ENCODE measurements around the gene FER. TPM values are rescaled to one million over a fixed set of nuclear protein-coding genes. Genes with fewer than 3 reads are reported as not detected.

FER gene
- total and polyA plus RNA-seq, 10 of the 15 experiments (the other 5 are each of a cell fraction or from before 2014, with no cell fraction given), result 4.4 to 19.1 (median 9.6) TPM

DNA sequence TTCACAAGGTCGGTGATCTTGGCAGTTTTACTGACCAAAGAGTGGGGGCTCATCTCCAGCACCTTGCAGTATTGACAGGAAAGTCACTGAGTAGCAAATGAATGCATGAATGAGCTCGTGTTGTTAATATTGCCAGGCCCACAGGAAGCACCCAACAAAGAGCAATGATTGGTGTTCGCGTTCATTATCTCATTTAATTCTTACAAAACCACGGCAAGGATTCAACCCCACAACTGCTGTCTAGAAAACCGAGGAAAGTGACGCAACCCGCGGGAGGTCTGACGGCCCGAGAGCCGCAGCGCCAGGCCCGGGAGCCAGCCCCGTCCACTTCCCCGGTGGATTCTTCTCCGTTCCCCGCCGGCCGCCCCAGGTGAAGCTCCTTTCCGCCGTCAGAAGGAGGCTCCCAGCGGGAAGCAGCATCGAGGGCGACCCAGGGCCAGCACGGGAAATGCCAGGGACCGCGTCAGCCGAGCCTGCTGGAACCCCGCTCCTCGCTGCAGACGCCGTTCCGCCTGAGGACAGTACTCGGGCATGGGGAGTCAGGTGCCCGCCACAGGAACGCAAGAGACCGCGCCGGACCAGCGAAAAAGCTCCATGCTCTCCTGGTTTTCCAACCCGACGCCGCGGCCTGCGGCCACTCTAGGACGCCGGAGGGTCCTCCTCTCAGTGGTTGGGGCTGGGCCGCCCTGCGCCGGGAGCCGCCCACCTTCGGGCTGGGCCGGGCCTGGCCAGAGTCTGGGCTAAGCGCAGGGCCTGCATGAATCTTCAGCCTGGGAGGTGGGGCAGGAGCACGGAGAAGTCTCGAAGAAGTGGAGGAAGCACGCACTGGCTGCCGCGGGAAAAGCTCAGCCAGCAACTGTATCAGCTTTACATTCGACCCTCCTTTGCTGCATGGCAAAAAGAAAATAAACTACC lies 19.8 kb upstream of the FER start (continued):
- TF ChIP-seq RUNX3 (IDR thresholded peaks at IDR 0.05; ENCODE audit: low read length) (peak; percentile 56), SPI1 (IDR thresholded peaks at IDR 0.05; ENCODE audit: borderline replicate concordance, insufficient read depth, low read depth, low read length) (no peak), CREM (IDR thresholded peaks at IDR 0.05; ENCODE audit: low read depth) (peak; percentile 30; the same call in 1 of the 2 replicates), CHD4 (IDR thresholded peaks at IDR 0.05) (no peak), SMARCA5 (IDR thresholded peaks at IDR 0.05) (0 out of 2 replicates have a peak, but pooled peaks have one; percentile 54), GATAD2B (conservative IDR thresholded peaks at IDR 0.05; ENCODE audit: low read depth) (peak; percentile 82), SP1 (IDR thresholded peaks at IDR 0.05; ENCODE audit: low read depth, low read length) (no peak), NFYA (IDR thresholded peaks at IDR 0.05; ENCODE audit: borderline replicate concordance, low read depth, low read length) (no peak), PML (IDR thresholded peaks at IDR 0.05; ENCODE audit: low read length) (peak; percentile 54; the same call in 1 of the 2 replicates), MTA3 (IDR thresholded peaks at IDR 0.05; ENCODE audit: borderline replicate concordance, low read length) (no peak), MYB (IDR thresholded peaks at IDR 0.05; ENCODE audit: borderline replicate concordance, low read depth, low read length) (no peak), IKZF2 (IDR thresholded peaks at IDR 0.05) (peak; percentile 79 to 85; a peak in 3 of 4 replicates), MTA2 (IDR thresholded peaks at IDR 0.05; ENCODE audit: low read depth) (no peak), MEF2B (IDR thresholded peaks at IDR 0.05; ENCODE audit: partially characterized antibody, poor library complexity, severe bottlenecking) (peak; percentile 23), ZZZ3 (IDR thresholded peaks at IDR 0.05; ENCODE audit: control insufficient read depth, insufficient read length, low read depth) (no peak), LARP7 (IDR thresholded peaks at IDR 0.05) (peak; percentile 89; the same call in 1 of the 2 replicates), SREBF1 (IDR thresholded peaks at IDR 0.05; ENCODE audit: low read length) (no peak), CEBPB (IDR thresholded peaks at IDR 0.05; ENCODE audit: borderline replicate concordance in 1 of 2, low read depth in 2 of 2, low read length in 2 of 2) (0 out of 4 replicates have a peak, but pooled peaks of 1 of the 2 experiments have one; percentile 12), TBL1XR1 (IDR thresholded peaks at IDR 0.05; ENCODE audit: low read depth, low read length) (0 out of 2 replicates have a peak, but pooled peaks have one; percentile 19), SUZ12 (IDR thresholded peaks at IDR 0.05; ENCODE audit: unreplicated experiment) (no peak), RCOR1 (conservative IDR thresholded peaks at IDR 0.05; ENCODE audit: low read depth, low read length) (no peak), NR2C1 (IDR thresholded peaks at IDR 0.05) (no peak), CBFB (IDR thresholded peaks at IDR 0.05; ENCODE audit: low read depth) (peak; percentile 65), ZNF24 (IDR thresholded peaks at IDR 0.05) (peak; percentile 61), POLR2AphosphoS5 (IDR thresholded peaks at IDR 0.05; ENCODE audit: low read length) (peak; percentile 64), TCF3 (IDR thresholded peaks at IDR 0.05; ENCODE audit: borderline replicate concordance, insufficient read depth, low read depth, low read length) (no peak), KDM1A (IDR thresholded peaks at IDR 0.05; ENCODE audit: borderline replicate concordance) (no peak), NR2F1 (conservative IDR thresholded peaks at IDR 0.05) (no peak), DPF2 (IDR thresholded peaks at IDR 0.05) (peak; percentile 80), FOXK2 (IDR thresholded peaks at IDR 0.05) (no peak), POLR2A (IDR thresholded peaks at IDR 0.05; ENCODE audit: low read depth, low read length) (peak; percentile 79)
- TF ChIP-seq, protein P1, sequence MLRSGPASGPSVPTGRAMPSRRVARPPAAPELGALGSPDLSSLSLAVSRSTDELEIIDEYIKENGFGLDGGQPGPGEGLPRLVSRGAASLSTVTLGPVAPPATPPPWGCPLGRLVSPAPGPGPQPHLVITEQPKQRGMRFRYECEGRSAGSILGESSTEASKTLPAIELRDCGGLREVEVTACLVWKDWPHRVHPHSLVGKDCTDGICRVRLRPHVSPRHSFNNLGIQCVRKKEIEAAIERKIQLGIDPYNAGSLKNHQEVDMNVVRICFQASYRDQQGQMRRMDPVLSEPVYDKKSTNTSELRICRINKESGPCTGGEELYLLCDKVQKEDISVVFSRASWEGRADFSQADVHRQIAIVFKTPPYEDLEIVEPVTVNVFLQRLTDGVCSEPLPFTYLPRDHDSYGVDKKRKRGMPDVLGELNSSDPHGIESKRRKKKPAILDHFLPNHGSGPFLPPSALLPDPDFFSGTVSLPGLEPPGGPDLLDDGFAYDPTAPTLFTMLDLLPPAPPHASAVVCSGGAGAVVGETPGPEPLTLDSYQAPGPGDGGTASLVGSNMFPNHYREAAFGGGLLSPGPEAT (IDR thresholded peaks at IDR 0.05; ENCODE audit: low read depth), result peak; percentile 76; the same call in 1 of the 2 replicates
